ENCODE results near the gene MAPK1.
"Not testable (repeated sequence)": the region's sequence is repeated elsewhere in the genome, so short reads cannot be mapped to it uniquely, and the experiment has no call there.

Gene MAPK1

GRCh38 chr22:21796231-21796630 is 71.2 kb downstream of the MAPK1 start:
- no peak overlapping the region for H3K9ac ChIP-seq (ENCODE audit: low read length)
- H3K9me2 ChIP-seq (replicated peaks; ENCODE audit: insufficient read depth, low read length) = no peaks in the 10 kb centered on the region
- H3F3A ChIP-seq (ENCODE audit: insufficient read depth, low read length) = no peaks in the 10 kb centered on the region
- TF ChIP-seq EZH2 (optimal IDR thresholded peaks at IDR 0.05; ENCODE audit: low read depth, low read length) = no peak
- no peak for TF ChIP-seq EZH2phosphoT487 (IDR thresholded peaks at IDR 0.05; ENCODE audit: low read length)
- TF ChIP-seq CTCF (IDR thresholded peaks at IDR 0.05; ENCODE audit: low read length) = no peak
- no peak overlapping the region for H2AFZ ChIP-seq (ENCODE audit: low read length)
- H3K79me2 ChIP-seq (ENCODE audit: low read length) = no peaks in the 10 kb centered on the region
- no peak overlapping the region for H3K27ac ChIP-seq (ENCODE audit: low read length)
- no peaks in the 10 kb centered on the region for H4K20me1 ChIP-seq (ENCODE audit: insufficient read depth, low read length)
- H3K36me3 ChIP-seq (replicated peaks; ENCODE audit: insufficient read depth, low read length) = no peaks in the 10 kb centered on the region; the same call in none of the 2 replicates
- no peaks in the 10 kb centered on the region for H3K27me3 ChIP-seq (replicated peaks; ENCODE audit: insufficient read depth, low read length)
- DNase-seq = no peak
- H3K4me3 ChIP-seq (ENCODE audit: low read length) = no peak overlapping the region
- no peaks in the 10 kb centered on the region for H3K4me1 ChIP-seq (ENCODE audit: low read length)
- H3K4me2 ChIP-seq (ENCODE audit: low read depth, low read length) = no peak overlapping the region
- H3K9me3 ChIP-seq (replicated peaks; ENCODE audit: insufficient read depth, low read length) = no peaks in the 10 kb centered on the region

- not testable (repeated sequence) for H3K9me3 ChIP-seq (replicated peaks; ENCODE audit: insufficient read depth, low read length); DNase-seq; H3K27me3 ChIP-seq (replicated peaks; ENCODE audit: insufficient read depth, low read length); H3K4me3 ChIP-seq (ENCODE audit: low read length); H3K9me2 ChIP-seq (replicated peaks; ENCODE audit: insufficient read depth, low read length); H3K79me2 ChIP-seq (ENCODE audit: low read length); H3K4me1 ChIP-seq (ENCODE audit: low read length); H2AFZ ChIP-seq (ENCODE audit: low read length); H3K4me2 ChIP-seq (ENCODE audit: low read depth, low read length); H3F3A ChIP-seq (ENCODE audit: insufficient read depth, low read length); H3K36me3 ChIP-seq (replicated peaks; ENCODE audit: insufficient read depth, low read length); H3K9ac ChIP-seq (ENCODE audit: low read length); H4K20me1 ChIP-seq (ENCODE audit: insufficient read depth, low read length); H3K27ac ChIP-seq (ENCODE audit: low read length)
Measured at GRCh38 chr22:21793716-21794115, 73.7 kb downstream of the MAPK1 start.

- Histone ChIP-seq H3K36me3 (replicated peaks; ENCODE audit: insufficient read depth, low read length) (no peaks in the 10 kb centered on the region; the same call in 1 of the 2 replicates), H3K4me3 (ENCODE audit: low read length) (no peak overlapping the region), H3K27ac (ENCODE audit: low read length) (no peak overlapping the region), H3K9me3 (replicated peaks; ENCODE audit: insufficient read depth, low read length) (no peaks in the 10 kb centered on the region), H4K20me1 (ENCODE audit: insufficient read depth, low read length) (no peaks in the 10 kb centered on the region), H3K79me2 (ENCODE audit: low read length) (no peaks in the 10 kb centered on the region), H3F3A (ENCODE audit: insufficient read depth, low read length) (no peaks in the 10 kb centered on the region), H3K9ac (ENCODE audit: low read length) (no peak overlapping the region), H3K27me3 (replicated peaks; ENCODE audit: insufficient read depth, low read length) (no peaks in the 10 kb centered on the region), H2AFZ (ENCODE audit: low read length) (no peak overlapping the region), H3K4me2 (ENCODE audit: low read depth, low read length) (no peak overlapping the region), H3K9me2 (replicated peaks; ENCODE audit: insufficient read depth, low read length) (no peaks in the 10 kb centered on the region), H3K4me1 (ENCODE audit: low read length) (no peaks in the 10 kb centered on the region)
- TF ChIP-seq CTCF (IDR thresholded peaks at IDR 0.05; ENCODE audit: low read length) (no peak), EZH2 (optimal IDR thresholded peaks at IDR 0.05; ENCODE audit: low read depth, low read length) (no peak), EZH2phosphoT487 (IDR thresholded peaks at IDR 0.05; ENCODE audit: low read length) (no peak)
- no peak for DNase-seq
Measured at GRCh38 chr22:21791635-21792625, 75.5 kb downstream of the MAPK1 start.

GRCh38 chr22:21790849-21791610 is 76.4 kb downstream of the MAPK1 start:
- H3K27me3 ChIP-seq (replicated peaks; ENCODE audit: insufficient read depth, low read length); H3K4me3 ChIP-seq (ENCODE audit: low read length); DNase-seq; H2AFZ ChIP-seq (ENCODE audit: low read length); H3F3A ChIP-seq (ENCODE audit: insufficient read depth, low read length); H3K27ac ChIP-seq (ENCODE audit: low read length); H3K4me1 ChIP-seq (ENCODE audit: low read length); H3K36me3 ChIP-seq (replicated peaks; ENCODE audit: insufficient read depth, low read length); H3K79me2 ChIP-seq (ENCODE audit: low read length); H3K9me2 ChIP-seq (replicated peaks; ENCODE audit: insufficient read depth, low read length); H4K20me1 ChIP-seq (ENCODE audit: insufficient read depth, low read length); H3K4me2 ChIP-seq (ENCODE audit: low read depth, low read length); H3K9ac ChIP-seq (ENCODE audit: low read length); H3K9me3 ChIP-seq (replicated peaks; ENCODE audit: insufficient read depth, low read length): not testable (repeated sequence)

Data from MM.1S (cell line).